GM18873 (cell line): Measurements from ENCODE around the gene SIM2.

Source experiments
- ATAC-seq: cut with Tn5 transposase; IDR thresholded peaks from one replicate; pipeline ENCODE4 v1.9.1; 2021; ENCODE audit warnings: mild to moderate bottlenecking, moderate library complexity, moderate number of reproducible peaks; ENCODE audit not compliant: unreplicated experiment, low FRiP score

Gene SIM2

DNA sequence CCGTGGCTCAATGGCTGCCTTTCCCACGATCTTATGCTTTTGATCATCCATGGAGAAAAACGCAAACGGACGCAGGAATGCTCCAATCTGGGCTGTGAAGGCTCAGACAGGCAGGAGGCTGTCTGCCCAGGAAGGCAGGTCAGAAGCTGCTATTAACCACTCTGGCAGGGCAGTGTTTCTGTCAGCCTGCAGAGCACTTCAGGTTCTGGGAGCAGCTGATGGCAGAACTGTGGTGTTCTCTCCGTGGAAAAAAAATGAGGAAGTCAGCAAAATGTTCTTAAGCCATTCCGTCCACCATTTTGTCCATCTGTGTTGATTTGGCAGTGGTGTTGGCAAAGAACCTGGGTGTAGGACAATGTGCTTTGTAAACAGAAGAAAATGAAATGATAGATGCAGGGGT, 91.7 kb downstream of the SIM2 start:
- ATAC-seq: no peak

DNA sequence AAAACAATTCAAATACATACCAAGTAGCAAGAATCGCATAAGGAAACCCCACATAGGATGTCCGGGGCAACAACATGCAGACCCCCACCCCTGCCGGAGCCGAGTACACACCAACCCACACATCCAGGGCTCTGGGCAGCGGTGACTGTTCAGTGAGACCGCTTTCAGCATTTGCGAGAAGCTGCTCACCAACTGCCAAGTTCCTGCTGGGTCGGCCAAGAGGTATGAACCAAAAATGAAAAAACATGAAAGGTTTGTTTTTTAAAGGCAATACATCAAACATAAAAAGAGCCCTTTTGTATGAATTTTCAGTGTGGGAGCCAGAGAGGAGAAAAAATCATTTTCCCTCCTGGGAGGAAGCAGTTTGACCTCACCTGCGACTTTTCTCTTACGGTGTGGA, 92.3 kb downstream of the SIM2 start:
- ATAC-seq: no peak

- no peak for ATAC-seq
These were observed 93.0 kb downstream of the SIM2 start for GRCh38 chr21:36791695-36792470.

DNA sequence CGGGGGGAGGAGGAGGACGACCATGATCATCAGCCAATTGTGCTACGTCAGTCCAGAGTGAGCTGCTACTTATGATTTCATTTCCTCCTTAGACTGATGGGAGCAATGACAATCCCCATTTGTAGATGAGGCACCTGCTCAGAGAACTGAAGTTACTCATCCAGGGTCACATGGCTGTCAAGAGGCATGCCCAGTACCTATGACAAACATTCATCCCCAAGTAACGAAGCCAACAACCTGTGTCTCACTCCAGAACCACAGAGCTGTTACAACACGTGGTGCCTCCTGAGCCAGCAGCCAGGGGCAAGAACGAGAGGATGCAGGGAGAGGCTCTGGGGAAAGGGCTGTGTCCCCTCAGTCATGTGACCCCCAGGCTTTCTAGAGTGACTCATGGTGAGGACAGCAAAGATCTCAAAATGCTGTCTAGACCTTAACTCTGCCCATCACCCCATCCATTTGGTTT, 93.6 kb downstream of the SIM2 start:
- no peak for ATAC-seq

GRCh38 chr21:36796070-36796469, 97.2 kb downstream of the SIM2 start:
- ATAC-seq: no peak

DNA sequence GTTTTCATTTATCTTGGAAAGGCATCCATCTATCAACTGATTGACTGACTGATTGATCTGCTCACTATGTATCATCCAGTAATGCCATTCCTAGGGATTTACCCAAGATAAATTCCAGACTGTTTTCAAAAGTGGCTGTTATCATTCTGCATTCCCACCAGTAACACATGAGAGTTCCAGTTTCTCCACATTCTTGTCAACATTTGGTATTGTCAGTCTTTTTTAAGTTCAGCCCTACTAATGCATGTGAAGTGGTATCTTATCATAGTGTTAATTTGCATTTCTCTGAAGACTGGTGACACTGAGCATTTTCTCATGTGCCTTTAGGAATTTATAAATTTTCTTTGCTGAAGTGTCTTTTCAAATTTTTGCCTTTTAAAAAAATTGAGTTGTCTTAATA, 99.6 kb downstream of the SIM2 start:
- ATAC-seq: no peak
